GM19328 (cell line): ENCODE results near the gene CCDC89.

Experiments used
- ATAC-seq: cut with Tn5 transposase; IDR thresholded peaks from one replicate; pipeline ENCODE4 v1.9.1; 2021; ENCODE audit warnings: mild to moderate bottlenecking, moderate library complexity; ENCODE audit not compliant: unreplicated experiment

The CCDC89 gene

DNA sequence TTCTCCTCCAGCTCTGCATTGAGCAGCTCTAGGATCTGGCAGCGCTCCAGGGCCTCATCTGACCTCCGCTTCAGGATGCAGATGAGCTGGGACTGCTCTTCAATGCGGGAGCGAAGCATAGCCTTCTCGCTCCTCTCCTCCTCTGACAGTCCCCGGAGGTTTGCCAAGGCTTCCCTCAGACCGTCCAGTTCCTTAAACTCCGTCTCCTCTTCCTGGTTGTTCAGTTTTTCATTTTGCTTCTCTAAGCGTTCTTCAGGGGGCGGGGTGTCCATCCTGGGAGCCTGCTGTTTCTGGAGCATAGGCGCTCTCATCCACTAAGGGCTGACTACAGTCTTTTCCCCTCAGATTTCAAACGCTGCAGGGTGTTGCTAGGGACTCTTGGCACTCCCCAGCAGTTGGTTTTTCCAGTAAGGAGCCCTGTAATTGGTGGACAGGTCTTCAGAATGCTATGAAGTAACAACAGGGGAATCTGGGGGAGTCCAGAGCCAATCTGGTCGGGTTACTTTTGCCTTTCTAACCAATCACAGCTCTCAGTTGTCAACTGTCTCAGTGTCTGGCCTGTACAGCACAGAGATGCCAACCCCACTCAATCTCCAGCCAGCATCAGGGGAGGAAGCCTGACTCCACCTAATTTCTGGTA, at the start of gene CCDC89:
Gene CCDC89 (minus strand): TSS at position 376 of the 640 bp plus-strand sequence. CDS start 65 bp downstream, at position 311.
- no peak for ATAC-seq

DNA sequence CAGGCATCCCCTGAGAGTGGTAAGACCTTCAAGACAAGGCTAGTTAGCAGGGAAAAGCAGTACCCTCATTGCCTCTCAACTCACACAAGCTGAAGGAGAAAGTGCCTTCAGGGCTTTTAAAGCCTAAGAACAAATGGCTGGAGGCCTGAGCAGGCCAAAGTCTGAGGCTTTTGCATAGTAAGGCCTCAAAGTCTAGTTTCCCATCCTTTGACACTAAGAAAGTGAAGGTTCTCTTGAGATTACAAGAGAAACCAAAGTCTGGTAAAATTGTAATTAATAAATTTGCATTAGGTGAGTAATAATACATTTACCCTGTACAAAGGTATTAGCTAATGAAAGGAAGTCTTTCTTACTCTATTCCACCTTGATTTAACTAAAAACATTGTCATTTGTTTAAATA, 47.0 kb upstream of the CCDC89 start:
- ATAC-seq: no peak

- no peak for ATAC-seq
Measured at GRCh38 chr11:85726381-85726780, 40.4 kb upstream of the CCDC89 start.

DNA sequence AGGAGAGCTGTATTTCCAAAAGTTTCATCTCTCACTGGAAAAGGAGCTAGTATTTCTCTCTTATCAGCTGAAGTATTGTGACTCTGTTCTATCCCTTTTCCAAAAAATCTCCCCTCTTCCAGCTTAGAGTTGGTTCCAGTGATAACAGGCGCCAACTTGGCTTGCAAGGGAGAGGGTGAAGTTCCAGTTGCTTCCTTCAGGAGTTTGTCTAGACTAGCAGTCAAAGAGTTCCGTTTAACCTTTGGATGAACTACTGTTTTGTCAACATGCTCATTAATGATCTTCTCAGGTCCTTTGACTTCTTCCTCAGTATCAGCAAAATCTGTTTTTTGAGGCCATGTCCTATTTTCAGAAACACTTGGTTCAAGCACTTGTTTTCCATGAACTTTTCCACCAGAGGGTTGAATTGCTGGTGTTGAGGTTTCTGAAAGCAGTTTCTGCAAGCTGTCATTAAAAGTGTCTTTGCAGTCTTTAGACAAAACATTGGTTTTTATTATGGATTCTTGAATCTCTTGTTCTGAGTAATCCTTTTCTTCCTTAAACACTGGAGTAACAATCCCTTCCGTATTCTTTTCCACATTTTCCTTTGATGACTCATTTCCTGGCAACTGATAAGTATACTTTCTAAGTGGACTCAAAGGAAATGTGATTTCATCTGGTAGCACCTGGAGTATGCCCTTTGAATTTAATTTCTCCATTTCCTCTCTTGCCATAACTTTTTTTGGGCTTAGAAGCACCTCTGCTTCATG, 39.7 kb upstream of the CCDC89 start:
- no peak for ATAC-seq

GRCh38 chr11:85724748-85725465, 38.9 kb upstream of the CCDC89 start:
- ATAC-seq: no peak

GRCh38 chr11:85723088-85723487, 37.1 kb upstream of the CCDC89 start:
- no peak for ATAC-seq

GRCh38 chr11:85721191-85721590, 35.2 kb upstream of the CCDC89 start:
- ATAC-seq: no peak

- ATAC-seq: no peak
Measured at GRCh38 chr11:85718991-85719807, 33.2 kb upstream of the CCDC89 start.

DNA sequence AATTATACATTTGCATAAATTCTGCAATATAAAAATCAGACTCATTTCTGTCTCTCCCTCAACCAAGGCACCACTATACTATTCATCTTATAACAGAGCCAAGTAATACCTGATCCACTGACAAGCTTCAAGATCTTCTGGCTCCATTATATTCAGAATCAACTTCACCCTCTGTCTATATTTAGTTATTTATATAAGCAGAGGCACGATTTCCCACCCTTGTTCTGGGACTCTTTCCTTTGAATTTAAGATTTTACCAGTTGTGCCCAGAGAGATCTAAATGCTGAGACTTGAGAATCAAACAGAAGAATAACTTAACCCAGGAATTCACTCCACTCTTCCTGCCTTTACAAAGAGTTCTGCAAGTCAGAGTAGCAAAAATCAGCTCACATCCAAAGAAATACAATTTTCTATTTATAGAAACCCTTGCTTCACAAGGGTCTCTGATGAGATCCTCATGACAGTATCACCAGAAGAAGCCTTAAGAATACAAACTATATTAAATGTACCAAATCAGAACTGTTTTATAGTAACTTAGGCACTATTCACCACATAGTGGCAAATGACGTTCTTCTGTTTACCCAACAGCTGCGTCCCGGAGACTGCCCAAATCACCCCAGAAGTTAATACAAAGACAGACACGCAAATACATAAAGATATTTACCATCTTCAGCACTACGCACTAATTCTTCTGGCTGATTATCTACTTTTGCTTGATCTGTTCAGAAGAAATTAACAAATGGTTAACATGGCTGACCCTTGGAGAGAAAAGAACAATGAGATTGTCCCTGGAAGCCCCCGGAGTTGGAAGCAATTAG, 32.3 kb upstream of the CCDC89 start:
- no peak for ATAC-seq

- no peak for ATAC-seq
Measured at GRCh38 chr11:85717429-85717828, 31.4 kb upstream of the CCDC89 start.

DNA sequence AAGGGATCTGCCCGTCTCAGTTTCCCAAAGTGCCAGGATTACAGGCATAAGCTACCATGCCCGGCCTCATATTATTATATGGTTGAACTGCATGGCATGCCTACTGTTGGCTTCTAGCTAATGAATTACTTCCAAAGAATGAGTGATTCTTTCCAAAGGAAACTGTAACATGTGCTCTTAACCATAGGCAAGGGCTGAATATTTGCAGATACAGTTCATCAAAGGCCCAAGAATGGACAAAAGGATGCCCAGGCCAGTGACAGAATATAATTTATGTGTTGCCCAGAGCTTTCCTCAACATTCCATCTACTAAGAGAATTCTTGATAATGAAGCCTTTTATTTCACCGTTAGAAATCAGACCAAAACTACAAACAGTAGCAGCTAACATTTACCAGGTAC, 27.0 kb upstream of the CCDC89 start:
- ATAC-seq: no peak

GRCh38 chr11:85710917-85711316, 24.9 kb upstream of the CCDC89 start:
- no peak for ATAC-seq

- ATAC-seq: no peak
Measured at GRCh38 chr11:85709941-85710702, 24.1 kb upstream of the CCDC89 start.

DNA sequence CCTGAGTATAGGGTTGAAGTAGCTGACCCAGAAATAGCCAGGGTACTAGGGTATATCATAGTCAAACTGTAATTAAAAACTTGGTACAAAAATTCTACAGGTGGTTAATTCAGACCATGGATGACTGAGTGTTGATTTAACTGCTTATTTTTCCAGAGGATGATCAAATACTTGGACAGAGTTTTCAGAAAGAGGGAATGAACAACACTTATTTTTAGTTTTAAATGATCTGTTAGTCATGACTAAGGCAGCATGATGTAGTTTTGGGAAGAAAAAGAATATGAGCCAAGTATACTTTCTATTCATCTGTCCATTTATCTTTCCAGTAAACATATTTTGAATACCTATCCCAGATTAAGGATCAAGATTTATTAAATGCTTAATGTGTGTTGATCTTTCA, 19.8 kb upstream of the CCDC89 start:
- no peak for ATAC-seq

DNA sequence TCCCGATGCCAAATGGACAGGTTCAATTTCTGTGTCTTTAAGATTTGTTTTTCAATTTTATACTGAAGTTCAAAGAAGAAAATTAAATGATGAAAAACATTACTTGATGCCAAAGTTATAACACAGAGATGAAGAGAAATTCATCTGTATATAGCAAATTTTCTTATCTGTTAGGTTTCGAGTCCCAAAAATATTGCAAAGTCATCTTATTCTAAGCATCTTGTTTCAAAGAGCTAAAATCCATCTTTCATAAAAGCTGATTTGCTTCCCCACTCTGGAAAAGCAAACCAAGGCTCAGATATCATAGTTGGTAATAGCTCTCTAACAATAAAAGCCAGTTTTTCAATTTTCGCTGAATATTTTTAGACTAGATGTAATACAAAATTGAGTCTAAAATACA, 19.0 kb upstream of the CCDC89 start:
- no peak for ATAC-seq

GRCh38 chr11:85699957-85700741, 14.2 kb upstream of the CCDC89 start:
- ATAC-seq: peak; percentile 66

GRCh38 chr11:85698195-85698594, 12.2 kb upstream of the CCDC89 start:
- no peak for ATAC-seq

DNA sequence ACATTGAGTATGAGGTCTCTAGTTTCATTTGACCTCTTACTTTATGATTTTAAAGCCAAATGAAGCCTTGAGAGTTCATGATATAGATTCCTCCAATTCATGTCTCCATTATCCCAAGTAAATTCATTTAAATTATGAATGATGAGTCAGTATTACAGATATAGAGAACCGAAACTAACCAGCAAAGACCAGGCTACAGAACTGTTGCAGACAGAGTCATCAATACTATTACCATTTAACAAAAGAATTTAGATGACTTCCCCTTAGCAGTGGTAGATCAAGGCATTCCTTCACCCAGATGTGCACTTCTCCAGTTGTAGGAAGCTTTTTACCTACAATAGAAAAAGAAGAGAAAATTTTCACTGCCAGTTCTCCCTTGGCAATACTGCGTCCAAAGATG, 11.8 kb upstream of the CCDC89 start:
- ATAC-seq: no peak

DNA sequence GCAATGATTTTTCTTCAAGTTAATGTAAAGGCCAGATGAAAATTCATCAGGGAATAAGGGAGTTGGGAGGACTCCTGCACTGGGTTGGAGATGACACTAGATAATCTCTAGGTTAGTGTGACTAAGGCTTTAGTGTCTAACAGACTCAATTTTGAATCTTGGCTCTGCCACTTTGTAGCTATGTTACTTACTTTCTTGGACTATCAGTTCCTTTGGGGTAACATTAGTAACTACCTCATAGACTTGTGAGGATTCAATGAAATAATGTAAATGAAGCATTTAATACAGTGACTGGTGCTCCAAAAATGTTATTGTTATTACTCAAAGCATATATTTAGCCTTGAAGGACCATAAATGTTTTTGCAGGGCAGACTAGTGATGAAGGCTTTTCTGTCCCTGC, 9.6 kb upstream of the CCDC89 start:
- ATAC-seq: no peak
